B cell (primary cell): ENCODE measurements around the gene SLC44A4. TPM values are rescaled to one million over a fixed set of nuclear protein-coding genes. Genes with fewer than 3 reads are reported as not detected.

ENCODE experiments used
- ATAC-seq: fragments of 200-7000 bp; cut with Tn5 transposase; one replicate; pipeline ENCODE4 v1.10.0; 2021; ENCODE audit warnings: low read depth, mild to moderate bottlenecking, moderate number of reproducible peaks, moderate library complexity
- CTCF ChIA-PET: fragments of 350-600 bp; sonication (Branson Sonifier 250); formaldehyde crosslinking; loops from one replicate; lab custom pipeline; 2021; ENCODE audit warnings: antibody characterized with exemption, inconsistent platforms; lab: Charles Lee
- POLR2A ChIA-PET: fragments of 350-600 bp; sonication (Branson Sonifier 250); formaldehyde crosslinking; loops from one replicate; lab custom pipeline; 2021; ENCODE audit warnings: antibody characterized with exemption; lab: Charles Lee
- DNase-seq: peaks from one replicate; pipeline ENCODE4 v3.0.0; 2013
- H2AFZ ChIP-seq: 2 replicates; pipeline ENCODE4 v1.6.1; 2012; ENCODE audit warnings: mild to moderate bottlenecking, low read depth, low read length; ENCODE audit not compliant: insufficient read depth, poor library complexity, severe bottlenecking
- H3K27ac ChIP-seq, 2 donors: 1 replicate in 1 of 2; 2 replicates in 1 of 2; pipeline ENCODE4 v1.5.1; 2012 to 2013; ENCODE audit warnings: low read length in 2 of 2, mild to moderate bottlenecking in 2 of 2, moderate library complexity in 1 of 2
- H3K27me3 ChIP-seq, 4 experiments: fragments of 200-600 bp in 1 of 4; sonication (generic) in 1 of 4; replicated peaks in 1 of 4; 1 replicate in 2 of 4; 2 replicates in 2 of 4; pipeline versions ENCODE4 v1.6.1 to v1.7.0; 2013 to 2016; ENCODE audit warnings: low read length in 3 of 4, mild to moderate bottlenecking in 2 of 4, mixed read lengths in 1 of 4, moderate library complexity in 1 of 4; ENCODE audit not compliant: insufficient read depth in 4 of 4, control insufficient read depth in 3 of 4; ENCODE audit errors: control extremely low read depth in 1 of 4
- H3K36me3 ChIP-seq, 2 experiments: replicated peaks in 1 of 2; 1 replicate in 1 of 2; 2 replicates in 1 of 2; pipeline versions ENCODE4 v1.6.1 to v1.7.1; 2013; ENCODE audit warnings: low read length in 1 of 2; ENCODE audit not compliant: insufficient read depth in 2 of 2, control insufficient read depth in 1 of 2; ENCODE audit errors: control extremely low read depth in 1 of 2, extremely low read depth in 1 of 2
- H3K4me1 ChIP-seq, 2 donors: fragments of 200-600 bp in 1 of 2; sonication (generic) in 1 of 2; 1 replicate in 1 of 2; 2 replicates in 1 of 2; pipeline versions ENCODE4 v1.5.1 to v1.6.1; 2013 to 2017; ENCODE audit warnings: low read length in 2 of 2; ENCODE audit not compliant: control insufficient read depth in 2 of 2, insufficient read depth in 2 of 2
- H3K4me2 ChIP-seq: replicated peaks from 2 replicates; pipeline ENCODE3; 2012; ENCODE audit warnings: mild to moderate bottlenecking, low read depth, low read length; ENCODE audit not compliant: poor library complexity, severe bottlenecking
- H3K4me3 ChIP-seq, 5 experiments: fragments of 200-600 bp in 1 of 5; sonication (generic) in 1 of 5; 1 replicate in 3 of 5; 2 replicates in 2 of 5; pipeline versions ENCODE4 v1.5.1 to v1.7.0; 2011 to 2016; ENCODE audit warnings: low read length in 4 of 5, mild to moderate bottlenecking in 4 of 5, low read depth in 2 of 5, control low read depth in 1 of 5, moderate library complexity in 1 of 5; ENCODE audit not compliant: insufficient read depth in 1 of 5; ENCODE audit errors: control extremely low read depth in 1 of 5, extremely low read depth in 1 of 5
- H3K79me2 ChIP-seq: fragments of 200-600 bp; sonication (generic); one replicate; pipeline ENCODE4 v1.6.0; 2016; ENCODE audit warnings: low read length; ENCODE audit not compliant: control insufficient read depth, insufficient read depth
- H3K9ac ChIP-seq: fragments of 200-600 bp; sonication (generic); 2 replicates; pipeline ENCODE4 v1.6.1; 2017; ENCODE audit warnings: mild to moderate bottlenecking, low read length, moderate library complexity
- H3K9me3 ChIP-seq, 3 donors: one replicate each; pipeline versions ENCODE4 v1.6.1 to v1.7.1; 2013; ENCODE audit warnings: low read length in 2 of 3; ENCODE audit not compliant: control insufficient read depth in 2 of 3, insufficient read depth in 1 of 3; ENCODE audit errors: control extremely low read depth in 1 of 3
- H4K20me1 ChIP-seq: 2 replicates; pipeline ENCODE4 v1.6.0; 2012; ENCODE audit warnings: mild to moderate bottlenecking, low read length; ENCODE audit not compliant: insufficient read depth, control insufficient read depth, poor library complexity, severe bottlenecking
- H3K27ac Mint-ChIP-seq: one replicate; pipeline ENCODE4 v1.8.0; 2021; ENCODE audit warnings: mixed read lengths
- H3K27me3 Mint-ChIP-seq: one replicate; pipeline ENCODE4 v1.8.0; 2021; ENCODE audit warnings: mixed read lengths
- H3K4me1 Mint-ChIP-seq: one replicate; pipeline ENCODE4 v1.8.0; 2021; ENCODE audit warnings: mixed read lengths
- H3K4me3 Mint-ChIP-seq: one replicate; pipeline ENCODE4 v1.8.0; 2021; ENCODE audit warnings: mixed read lengths
- H3K9me3 Mint-ChIP-seq: one replicate; pipeline ENCODE4 v1.8.0; 2022; ENCODE audit warnings: mixed read lengths; ENCODE audit not compliant: insufficient read depth
- CTCF ChIP-seq: fragments of 200-600 bp; IDR thresholded peaks from one replicate; pipeline ENCODE4 v1.8.0; 2022; ENCODE audit warnings: antibody characterized with exemption, mild to moderate bottlenecking
- EZH2 ChIP-seq: IDR thresholded peaks from 2 replicates; pipeline ENCODE4 v1.6.1; 2012; ENCODE audit warnings: borderline replicate concordance, low read depth, mild to moderate bottlenecking, moderate library complexity, low read length; ENCODE audit not compliant: insufficient read depth, poor library complexity, severe bottlenecking
- WGBS: methylation state at CpG from one replicate; pipeline ENCODE4 v1.1.5; 2013; ENCODE audit warnings: missing lambda C conversion rate; ENCODE audit not compliant: insufficient coverage; 5-methylcytosine and 5-hydroxymethylcytosine counted together
- intact Hi-C: fragments of 100-400 bp; cut with micrococcal nuclease; formaldehyde crosslinking; loops from one replicate; pipeline ENCODE4 v1.10.0; 2022
- polyA plus RNA-seq: library from polyadenylated mRNA; depleted of rRNA; stranded (reverse); fragments of >200 nt; gene quantifications from 2 replicates; pipeline ENCODE4 v1.2.3, GENCODE V29; 2012
- total RNA-seq, 2 donors: library from RNA; stranded (reverse); fragments of 120-200 nt in 1 of 2; gene quantifications; 1 replicate in 1 of 2; 2 replicates in 1 of 2; pipeline versions ENCODE4 v1.2.3 to v1.2.4, GENCODE V29; 2013 to 2022

The SLC44A4 gene
- total and polyA plus RNA-seq, 2 donors (not counting 1 experiment from before 2014, with no cell fraction given), result not detected

- Histone ChIP-seq H3K4me2 (no peak overlapping the region), H3K79me2 (no peaks in the 10 kb centered on the region), H3K36me3 (no peaks in the 10 kb centered on the region), H3K4me1 (peaks cover 7 to 11% of the 10 kb centered on the region in 2 donors), H3K27ac (no peak overlapping the region), H3K9ac (no peak overlapping the region), H3K9me3 (no peaks in the 10 kb centered on the region), H2AFZ (no peak overlapping the region), H3K27me3 (no peaks in the 10 kb centered on the region), H3K4me3 (no peak overlapping the region), H4K20me1 (no peaks in the 10 kb centered on the region)
- 72% methylated on average over 3 of the region's 4 CpGs for WGBS
- Mint-ChIP-seq H3K4me1 (peaks cover 12% of the 10 kb centered on the region), H3K27me3 (peaks cover 8% of the 10 kb centered on the region), H3K9me3 (no peaks in the 10 kb centered on the region), H3K27ac (no peak overlapping the region), H3K4me3 (no peak overlapping the region)
- DNase-seq, result no peak
- TF ChIP-seq CTCF (no peak), EZH2 (no peak)
- CTCF ChIA-PET, result interaction anchor here (1.2 kb wide), 1 partner anchor 47 kb away, joined by 3 read pairs; no protein-coding TSS in a partner anchor
- intact Hi-C loops, result no loop called here
- ATAC-seq, result no peak
- POLR2A ChIA-PET, result no interaction called here
Measured at GRCh38 chr6:31906122-31906521, 27.3 kb upstream of the SLC44A4 start.

- ATAC-seq, result no peak
- no peaks in the 10 kb centered on the region for H3K9me3 Mint-ChIP-seq
- no peaks in the 10 kb centered on the region for H3K36me3 ChIP-seq
- TF ChIP-seq CTCF (no peak), EZH2 (no peak)
- peaks cover 4% of the 10 kb centered on the region for H3K27me3 Mint-ChIP-seq
- H3K9me3 ChIP-seq, result no peaks in the 10 kb centered on the region
- intact Hi-C loops, result no loop called here
- H3K79me2 ChIP-seq, result no peaks in the 10 kb centered on the region
- WGBS, result no CpG with 5 or more reads among the region's 1 CpG
- DNase-seq, result no peak
- H3K4me1 Mint-ChIP-seq, result peaks cover 12% of the 10 kb centered on the region
- H2AFZ ChIP-seq, result no peak overlapping the region
- POLR2A ChIA-PET, result no interaction called here
- no peak overlapping the region for H3K27ac ChIP-seq
- CTCF ChIA-PET, result interaction anchor here (1.2 kb wide), 1 partner anchor 48 kb away, joined by 3 read pairs; no protein-coding TSS in a partner anchor
- H3K4me2 ChIP-seq, result no peak overlapping the region
- H3K27ac Mint-ChIP-seq, result no peak overlapping the region
- no peak overlapping the region for H3K4me3 Mint-ChIP-seq
- no peak overlapping the region for H3K9ac ChIP-seq
- peaks cover 7 to 11% of the 10 kb centered on the region in 2 donors for H3K4me1 ChIP-seq
- no peaks in the 10 kb centered on the region for H3K27me3 ChIP-seq
- no peak overlapping the region for H3K4me3 ChIP-seq
- no peaks in the 10 kb centered on the region for H4K20me1 ChIP-seq
Measured at GRCh38 chr6:31905041-31905440, 26.2 kb upstream of the SLC44A4 start.
